GM18517 (cell line): ENCODE results near the gene TBC1D5.
"Not testable (repeated sequence)": the region's sequence is repeated elsewhere in the genome, so short reads cannot be mapped to it uniquely, and the experiment has no call there.

Experiments
- ATAC-seq: cut with Tn5 transposase; IDR thresholded peaks from one replicate; pipeline ENCODE4 v1.9.1; 2021; ENCODE audit warnings: mild to moderate bottlenecking, moderate library complexity; ENCODE audit not compliant: unreplicated experiment

The TBC1D5 gene, protein sequence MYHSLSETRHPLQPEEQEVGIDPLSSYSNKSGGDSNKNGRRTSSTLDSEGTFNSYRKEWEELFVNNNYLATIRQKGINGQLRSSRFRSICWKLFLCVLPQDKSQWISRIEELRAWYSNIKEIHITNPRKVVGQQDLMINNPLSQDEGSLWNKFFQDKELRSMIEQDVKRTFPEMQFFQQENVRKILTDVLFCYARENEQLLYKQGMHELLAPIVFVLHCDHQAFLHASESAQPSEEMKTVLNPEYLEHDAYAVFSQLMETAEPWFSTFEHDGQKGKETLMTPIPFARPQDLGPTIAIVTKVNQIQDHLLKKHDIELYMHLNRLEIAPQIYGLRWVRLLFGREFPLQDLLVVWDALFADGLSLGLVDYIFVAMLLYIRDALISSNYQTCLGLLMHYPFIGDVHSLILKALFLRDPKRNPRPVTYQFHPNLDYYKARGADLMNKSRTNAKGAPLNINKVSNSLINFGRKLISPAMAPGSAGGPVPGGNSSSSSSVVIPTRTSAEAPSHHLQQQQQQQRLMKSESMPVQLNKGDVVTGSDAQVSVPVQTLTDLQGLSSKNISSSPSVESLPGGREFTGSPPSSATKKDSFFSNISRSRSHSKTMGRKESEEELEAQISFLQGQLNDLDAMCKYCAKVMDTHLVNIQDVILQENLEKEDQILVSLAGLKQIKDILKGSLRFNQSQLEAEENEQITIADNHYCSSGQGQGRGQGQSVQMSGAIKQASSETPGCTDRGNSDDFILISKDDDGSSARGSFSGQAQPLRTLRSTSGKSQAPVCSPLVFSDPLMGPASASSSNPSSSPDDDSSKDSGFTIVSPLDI

GRCh38 chr3:17742102-17742879, at the start of gene TBC1D5:
Gene TBC1D5 (minus strand): TSS chr3:17742631. CDS start chr3:17508570, 234,061 bp downstream.
- peak; percentile 69 for ATAC-seq

DNA sequence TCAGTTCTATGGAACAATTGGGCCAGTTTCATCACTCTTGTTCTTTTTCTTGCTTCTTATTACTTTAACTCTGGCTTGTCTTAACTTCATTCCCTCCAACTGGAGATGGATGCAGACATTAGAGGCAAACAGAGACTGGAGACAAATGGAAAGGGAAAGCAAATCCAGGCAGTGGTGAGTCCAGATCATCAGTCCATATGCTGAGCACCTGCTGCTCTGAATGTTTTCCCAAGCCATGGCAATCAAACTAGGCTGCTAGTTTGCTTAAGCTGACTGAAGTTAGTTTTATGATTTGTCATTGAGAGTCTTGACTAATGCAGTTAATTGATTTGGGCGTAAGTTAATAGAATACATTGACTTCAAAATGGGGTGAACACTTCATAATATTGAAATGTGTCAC, 41.0 kb upstream of the TBC1D5 start:
- ATAC-seq = no peak

- no peak for ATAC-seq
Measured at GRCh38 chr3:17782751-17783150, 40.3 kb upstream of the TBC1D5 start.

DNA sequence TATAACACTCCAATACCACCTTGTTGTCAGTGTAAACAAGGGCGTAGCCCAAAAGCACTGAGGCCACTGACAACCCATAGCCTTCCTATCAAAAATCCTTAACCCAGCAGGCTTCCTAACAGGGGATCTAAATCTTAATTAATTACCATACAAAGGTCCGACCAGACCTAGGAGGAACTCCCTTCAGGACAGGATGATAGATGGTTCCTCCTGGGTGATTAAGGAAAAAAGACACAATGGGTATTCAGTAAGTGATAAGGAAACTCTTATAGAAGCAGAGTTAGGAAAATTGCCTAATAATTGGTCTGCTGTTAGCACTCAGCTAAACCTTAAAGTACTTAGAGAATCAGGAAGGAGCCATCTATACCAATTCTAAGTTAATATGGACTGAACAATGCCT, 37.9 kb upstream of the TBC1D5 start:
- ATAC-seq = not testable (repeated sequence)

GRCh38 chr3:17779304-17780250, 37.1 kb upstream of the TBC1D5 start:
- not testable (repeated sequence) for ATAC-seq

- ATAC-seq = not testable (repeated sequence)
Measured at GRCh38 chr3:17777326-17777725, 34.9 kb upstream of the TBC1D5 start.

DNA sequence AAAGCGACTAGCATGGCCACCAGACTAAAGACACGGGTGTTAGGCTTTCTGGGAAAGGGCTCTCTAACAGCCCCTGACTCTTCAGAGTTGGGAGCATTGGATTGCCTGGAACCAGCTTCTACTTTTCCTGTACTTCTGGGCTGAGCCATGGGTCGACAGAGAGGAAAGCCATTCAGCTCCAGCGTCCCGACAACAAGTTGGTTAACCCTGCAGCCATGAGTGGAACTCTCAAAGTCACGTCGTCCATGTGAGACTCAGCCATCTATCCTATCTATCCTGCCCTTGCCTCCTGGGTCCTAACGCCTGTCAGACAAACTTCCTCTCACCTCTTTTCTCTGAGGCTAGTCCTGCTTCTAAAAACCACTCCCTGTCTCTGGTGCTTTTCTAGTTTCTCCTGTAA, 32.6 kb upstream of the TBC1D5 start:
- no peak for ATAC-seq

DNA sequence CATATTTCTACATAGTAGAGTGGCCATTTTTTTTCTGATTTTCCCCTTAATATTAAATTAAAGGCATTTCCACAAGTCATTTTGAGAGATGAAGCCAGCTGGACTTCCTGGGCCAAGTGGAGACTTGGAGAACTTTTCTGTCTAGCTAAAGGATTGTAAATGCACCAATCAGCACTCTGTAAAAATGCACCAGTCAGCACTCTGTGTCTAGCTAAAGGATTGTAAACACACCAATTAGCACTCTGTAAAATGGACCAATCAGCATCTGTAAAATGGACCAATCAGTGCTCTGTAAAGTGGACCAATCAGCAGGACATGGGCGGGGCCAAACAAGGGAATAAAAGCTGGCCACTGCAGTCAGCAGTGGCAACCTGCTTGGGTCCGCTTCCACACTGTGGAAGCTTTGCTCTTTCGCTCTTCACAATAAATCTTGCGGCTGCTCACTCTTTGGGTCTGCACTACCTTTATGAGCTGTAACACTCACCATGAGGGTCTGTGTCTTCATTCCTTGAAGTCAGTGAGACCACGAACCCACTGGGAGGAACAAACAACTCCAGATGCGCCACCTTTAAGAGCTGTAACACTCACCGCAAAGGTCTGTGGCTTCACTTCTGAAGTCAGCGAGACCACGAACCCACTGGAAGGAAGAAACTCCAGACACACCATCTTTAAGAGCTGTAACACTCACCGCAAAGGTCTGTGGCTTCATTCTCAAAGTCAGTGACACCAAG, 31.9 kb upstream of the TBC1D5 start:
- ATAC-seq = not testable (repeated sequence)

GRCh38 chr3:17772556-17772955, 30.1 kb upstream of the TBC1D5 start:
- no peak for ATAC-seq

- ATAC-seq = no peak
Measured at GRCh38 chr3:17771177-17772017, 29.0 kb upstream of the TBC1D5 start.

GRCh38 chr3:17770682-17771081, 28.3 kb upstream of the TBC1D5 start:
- ATAC-seq = no peak

- ATAC-seq = peak; percentile 78
Measured at GRCh38 chr3:17765819-17766472, 23.5 kb upstream of the TBC1D5 start.

- ATAC-seq = no peak
Measured at GRCh38 chr3:17761563-17761962, 19.1 kb upstream of the TBC1D5 start.

GRCh38 chr3:17759901-17760300, 17.5 kb upstream of the TBC1D5 start:
- ATAC-seq = no peak

- ATAC-seq = no peak
Measured at GRCh38 chr3:17755836-17756235, 13.4 kb upstream of the TBC1D5 start.

- ATAC-seq = no peak
Measured at GRCh38 chr3:17753632-17753992, 11.2 kb upstream of the TBC1D5 start.

- no peak for ATAC-seq
Measured at GRCh38 chr3:17752876-17753631, 10.6 kb upstream of the TBC1D5 start.
